Measurements from ENCODE around the gene VSTM4.

VSTM4 gene

GRCh38 chr10:49106451-49106850 lies 8.9 kb downstream of the VSTM4 start:
- H3K27ac Mint-ChIP-seq = no peak overlapping the region
- H3K36me3 Mint-ChIP-seq (ENCODE audit: low read depth) = peaks cover 4% of the 10 kb centered on the region
- DNase-seq = no peak
- H3K27me3 Mint-ChIP-seq (ENCODE audit: low read depth, poor library complexity) = peaks cover 26% of the 10 kb centered on the region
- no peak overlapping the region for H3K4me3 Mint-ChIP-seq
- TF ChIP-seq, protein P1, sequence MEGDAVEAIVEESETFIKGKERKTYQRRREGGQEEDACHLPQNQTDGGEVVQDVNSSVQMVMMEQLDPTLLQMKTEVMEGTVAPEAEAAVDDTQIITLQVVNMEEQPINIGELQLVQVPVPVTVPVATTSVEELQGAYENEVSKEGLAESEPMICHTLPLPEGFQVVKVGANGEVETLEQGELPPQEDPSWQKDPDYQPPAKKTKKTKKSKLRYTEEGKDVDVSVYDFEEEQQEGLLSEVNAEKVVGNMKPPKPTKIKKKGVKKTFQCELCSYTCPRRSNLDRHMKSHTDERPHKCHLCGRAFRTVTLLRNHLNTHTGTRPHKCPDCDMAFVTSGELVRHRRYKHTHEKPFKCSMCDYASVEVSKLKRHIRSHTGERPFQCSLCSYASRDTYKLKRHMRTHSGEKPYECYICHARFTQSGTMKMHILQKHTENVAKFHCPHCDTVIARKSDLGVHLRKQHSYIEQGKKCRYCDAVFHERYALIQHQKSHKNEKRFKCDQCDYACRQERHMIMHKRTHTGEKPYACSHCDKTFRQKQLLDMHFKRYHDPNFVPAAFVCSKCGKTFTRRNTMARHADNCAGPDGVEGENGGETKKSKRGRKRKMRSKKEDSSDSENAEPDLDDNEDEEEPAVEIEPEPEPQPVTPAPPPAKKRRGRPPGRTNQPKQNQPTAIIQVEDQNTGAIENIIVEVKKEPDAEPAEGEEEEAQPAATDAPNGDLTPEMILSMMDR (IDR thresholded peaks at IDR 0.05) = no peak
- peaks cover 21% of the 10 kb centered on the region for H3K4me1 Mint-ChIP-seq
- peaks cover 3% of the 10 kb centered on the region for H3K9me3 Mint-ChIP-seq

DNA sequence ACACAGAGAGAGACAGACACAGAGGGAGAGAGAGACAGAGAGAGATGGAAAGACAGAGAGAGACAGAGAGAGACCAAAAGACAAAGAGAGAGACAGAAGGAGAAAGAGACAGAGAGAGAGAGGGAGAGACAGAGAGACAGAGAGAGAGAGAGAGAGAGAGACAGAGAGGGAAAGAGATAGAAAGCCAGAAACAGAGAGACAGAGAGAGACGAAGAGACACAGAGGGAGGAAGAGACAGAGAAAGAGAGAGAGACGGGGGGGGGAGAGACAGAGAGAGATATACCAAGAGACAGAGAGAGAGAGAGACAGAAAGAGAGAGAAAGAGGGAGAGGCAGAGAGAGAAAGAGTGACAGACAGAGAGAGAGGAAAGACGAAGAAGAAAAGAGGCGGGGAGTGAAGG lies 10.2 kb downstream of the VSTM4 start:
- H3K36me3 Mint-ChIP-seq (ENCODE audit: low read depth) = peaks cover 4% of the 10 kb centered on the region
- peaks cover 3% of the 10 kb centered on the region for H3K9me3 Mint-ChIP-seq
- H3K27ac Mint-ChIP-seq = no peak overlapping the region
- TF ChIP-seq, protein P1 (IDR thresholded peaks at IDR 0.05) = no peak
- no peak overlapping the region for H3K4me3 Mint-ChIP-seq
- no peak for DNase-seq
- H3K27me3 Mint-ChIP-seq (ENCODE audit: low read depth, poor library complexity) = peaks cover 18% of the 10 kb centered on the region
- peaks cover 16% of the 10 kb centered on the region for H3K4me1 Mint-ChIP-seq

DNA sequence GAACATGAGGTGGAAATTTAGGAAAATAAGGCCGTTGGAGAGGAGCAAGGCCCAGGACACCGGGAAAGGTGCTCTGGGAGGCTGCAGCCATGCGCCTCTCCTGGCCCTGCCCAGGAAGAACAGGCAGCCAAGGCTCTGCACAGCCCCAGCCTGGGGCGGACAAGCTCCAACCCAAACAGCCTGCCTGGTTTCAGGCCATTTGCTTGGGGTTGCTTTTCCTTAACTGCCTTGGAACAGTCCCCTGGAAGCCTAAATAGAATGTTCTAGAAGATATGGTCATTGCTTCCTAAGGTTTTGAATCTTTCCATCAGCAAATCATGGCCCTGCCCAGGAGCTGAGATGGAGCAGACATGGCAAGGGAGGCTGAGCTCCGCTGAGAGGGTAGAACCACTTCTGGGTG lies 11.0 kb downstream of the VSTM4 start:
- TF ChIP-seq, protein P1 (IDR thresholded peaks at IDR 0.05) = no peak

GRCh38 chr10:49103761-49104160 lies 11.6 kb downstream of the VSTM4 start:
- H3K4me1 Mint-ChIP-seq = peaks cover 11% of the 10 kb centered on the region
- DNase-seq = no peak
- H3K27ac Mint-ChIP-seq = peak overlapping the region; percentile 40
- H3K4me3 Mint-ChIP-seq = no peak overlapping the region
- H3K9me3 Mint-ChIP-seq = peaks cover 3% of the 10 kb centered on the region
- H3K36me3 Mint-ChIP-seq (ENCODE audit: low read depth) = peaks cover 4% of the 10 kb centered on the region
- TF ChIP-seq, protein P1 (IDR thresholded peaks at IDR 0.05) = no peak
- H3K27me3 Mint-ChIP-seq (ENCODE audit: low read depth, poor library complexity) = peaks cover 13% of the 10 kb centered on the region

More for the DNA sequence above, 11.0 kb downstream of the VSTM4 start:
- H3K27ac Mint-ChIP-seq = no peak overlapping the region
- H3K4me3 Mint-ChIP-seq = no peak overlapping the region
- H3K9me3 Mint-ChIP-seq = peaks cover 3% of the 10 kb centered on the region
- peaks cover 15% of the 10 kb centered on the region for H3K27me3 Mint-ChIP-seq (ENCODE audit: low read depth, poor library complexity)
- peaks cover 11% of the 10 kb centered on the region for H3K4me1 Mint-ChIP-seq
- H3K36me3 Mint-ChIP-seq (ENCODE audit: low read depth) = peaks cover 4% of the 10 kb centered on the region
- no peak for DNase-seq

- no peak for DNase-seq
- Mint-ChIP-seq H3K27ac (no peak overlapping the region), H3K36me3 (ENCODE audit: low read depth) (peaks cover 4% of the 10 kb centered on the region), H3K4me1 (peaks cover 33% of the 10 kb centered on the region), H3K9me3 (peaks cover 7% of the 10 kb centered on the region), H3K4me3 (no peak overlapping the region), H3K27me3 (ENCODE audit: low read depth, poor library complexity) (peaks cover 6% of the 10 kb centered on the region)
- TF ChIP-seq, protein P1 (IDR thresholded peaks at IDR 0.05) = no peak
Measured at GRCh38 chr10:49099046-49099445, 16.3 kb downstream of the VSTM4 start.

DNA sequence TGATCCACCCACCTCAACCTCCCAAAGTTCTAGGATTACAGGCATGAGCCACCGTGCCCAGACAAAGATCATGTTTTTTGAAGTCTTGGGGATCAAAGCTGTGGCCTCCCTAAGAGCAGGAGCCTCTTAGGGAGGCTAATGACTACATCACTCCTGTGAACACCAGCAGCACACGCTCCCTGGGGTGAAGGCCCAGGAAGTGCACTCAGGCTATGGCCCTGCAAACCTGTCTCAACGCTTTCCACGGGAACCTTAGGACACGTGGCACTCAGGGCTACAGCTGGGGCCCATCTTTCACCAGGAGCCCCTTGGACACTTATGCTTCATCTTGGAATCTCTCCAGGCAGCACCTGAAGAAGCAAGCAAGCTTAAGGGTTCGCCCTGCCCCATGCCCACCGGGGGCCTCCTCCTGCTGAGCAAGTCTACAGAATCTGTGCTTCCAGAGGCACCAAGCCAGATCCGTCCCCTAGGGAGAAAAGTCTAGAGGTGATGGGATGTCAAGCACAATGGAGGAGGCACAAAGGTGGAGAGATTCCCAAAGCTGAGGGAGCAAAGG lies 18.4 kb downstream of the VSTM4 start:
- H3K4me3 Mint-ChIP-seq = no peak overlapping the region
- TF ChIP-seq, protein P1 (IDR thresholded peaks at IDR 0.05) = no peak
- peak overlapping the region; percentile 18 for H3K27ac Mint-ChIP-seq
- no peak for DNase-seq
- H3K36me3 Mint-ChIP-seq (ENCODE audit: low read depth) = peaks cover 4% of the 10 kb centered on the region
- H3K4me1 Mint-ChIP-seq = peaks cover 34% of the 10 kb centered on the region
- peaks cover 7% of the 10 kb centered on the region for H3K9me3 Mint-ChIP-seq
- peaks cover 5% of the 10 kb centered on the region for H3K27me3 Mint-ChIP-seq (ENCODE audit: low read depth, poor library complexity)

Measured in nephron progenitor cell (in vitro differentiated cells).